Measurements from ENCODE around the gene IFITM5. TPM values are rescaled to one million over a fixed set of nuclear protein-coding genes. Genes with fewer than 3 reads are reported as not detected.

Gene IFITM5
- total RNA-seq, 1 donor from 2014 or later: not detected

DNA sequence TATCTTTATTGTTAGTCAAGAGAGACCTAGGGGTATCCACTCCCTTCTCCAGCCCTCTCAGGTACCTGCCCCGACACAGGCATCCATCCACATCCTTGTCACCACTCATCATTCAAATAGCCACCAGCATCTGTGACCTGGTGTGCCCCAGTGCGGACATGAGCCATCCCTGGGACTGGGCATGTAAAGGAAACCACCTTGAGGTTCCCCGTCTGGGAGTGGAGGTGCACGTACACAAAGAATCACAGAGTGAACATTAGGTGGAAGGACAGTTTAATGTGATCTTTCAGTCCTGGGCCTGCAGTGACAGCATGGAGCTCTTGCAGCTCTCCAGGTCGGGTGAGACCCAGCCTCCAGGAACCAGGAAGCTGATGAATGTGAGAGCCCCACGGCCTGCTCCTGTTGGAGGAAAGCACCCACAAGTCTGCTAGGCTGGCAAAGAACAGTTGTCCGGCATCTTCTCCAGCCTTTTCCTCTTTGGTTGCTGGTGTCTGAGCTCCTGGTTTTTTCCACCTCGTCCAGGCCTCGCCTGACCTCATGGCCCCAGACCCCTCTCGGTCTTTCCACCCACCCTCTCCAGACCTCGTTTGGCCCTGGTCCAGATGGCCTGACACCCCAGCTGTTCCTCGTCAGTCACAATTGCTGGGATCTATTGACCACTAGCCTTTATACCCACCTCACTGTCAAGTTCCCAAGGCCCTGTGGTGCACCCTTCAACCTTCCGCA lies 46.0 kb downstream of the IFITM5 start:
- no peak for DNase-seq
- no peak for ATAC-seq
- intact Hi-C loops (cut with micrococcal nuclease): no loop called here

DNA sequence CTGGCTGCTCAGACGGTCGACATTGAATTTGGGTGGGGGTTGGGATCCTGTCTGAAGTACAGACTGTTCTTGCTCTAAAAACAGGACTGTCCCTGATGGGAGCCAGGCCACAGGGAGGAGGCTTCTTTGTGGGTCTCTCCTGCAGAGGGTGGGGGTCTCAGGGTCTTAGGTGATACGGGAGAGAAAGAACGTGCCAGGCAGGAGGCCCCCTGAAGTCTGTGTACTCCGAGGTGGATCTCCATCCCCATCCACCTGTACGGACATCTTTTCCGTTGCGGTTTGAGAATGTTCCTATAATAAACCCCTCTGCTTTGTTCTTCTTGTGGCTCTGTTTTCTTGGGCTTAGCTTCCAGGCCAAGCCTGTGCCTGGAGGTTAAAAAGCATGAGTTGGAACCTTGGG lies 46.7 kb downstream of the IFITM5 start:
- DNase-seq (no peak), ATAC-seq (no peak)
- intact Hi-C loops (cut with micrococcal nuclease): no loop called here

GRCh38 chr11:251550-251949 lies 47.8 kb downstream of the IFITM5 start:
- intact Hi-C loops (cut with micrococcal nuclease): no loop called here
- DNase-seq (no peak), ATAC-seq (no peak)

- ATAC-seq: peak; percentile 72
- DNase-seq: peak; percentile 57
- intact Hi-C loops (cut with micrococcal nuclease): no loop called here
Observed at GRCh38 chr11:250740-251299, 48.5 kb downstream of the IFITM5 start.

DNA sequence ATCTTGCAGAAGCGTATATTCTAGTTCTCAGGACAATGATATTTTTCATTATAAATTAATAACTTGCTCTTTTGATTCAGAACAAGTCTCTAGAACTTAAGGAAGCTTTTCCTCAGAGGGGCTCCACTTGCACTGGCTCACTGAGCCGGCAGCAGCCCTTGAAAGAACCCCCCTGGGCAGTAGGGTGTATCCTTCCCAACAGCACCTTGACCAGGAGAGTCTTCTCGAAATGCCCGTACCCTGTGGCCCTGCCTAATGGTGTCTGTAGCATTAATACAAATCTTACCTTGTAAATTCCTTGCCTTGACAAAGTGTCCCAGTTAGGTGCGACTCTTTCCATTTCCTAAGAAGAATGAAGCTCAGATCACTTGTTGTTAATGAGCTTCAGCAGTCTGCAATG lies 49.1 kb downstream of the IFITM5 start:
- intact Hi-C loops (cut with micrococcal nuclease): no loop called here
- no peak for ATAC-seq
- DNase-seq: no peak

- no peak for ATAC-seq
- intact Hi-C loops (cut with micrococcal nuclease): no loop called here
Observed at GRCh38 chr11:249062-249461, 50.3 kb downstream of the IFITM5 start.

More at GRCh38 chr11:249062-249461, 50.3 kb downstream of the IFITM5 start:
- no peak for DNase-seq

Other genes starting within 250 kb of the IFITM5 start
- not detected for gene SCGB1C1, start 106.4 kb downstream of the IFITM5 start, total RNA-seq
- 24.0 TPM for gene BET1L, start 92.1 kb downstream of the IFITM5 start, total RNA-seq
- gene RIC8A, start 91.8 kb downstream of the IFITM5 start, total RNA-seq: 60.3 TPM
- 41.4 TPM for gene SIRT3, start 63.2 kb downstream of the IFITM5 start, total RNA-seq
- gene PSMD13, start 62.5 kb downstream of the IFITM5 start, total RNA-seq: 92.3 TPM
- gene NLRP6, start 21.1 kb downstream of the IFITM5 start, total RNA-seq: 0.32 TPM
- 7.2 TPM for gene PGGHG, start 10.4 kb downstream of the IFITM5 start, total RNA-seq
- 200 TPM for gene IFITM2, start 8.3 kb upstream of the IFITM5 start, total RNA-seq
- gene IFITM1, start 14.5 kb upstream of the IFITM5 start, total RNA-seq: 101 TPM
- 259 TPM for gene IFITM3, start 21.3 kb upstream of the IFITM5 start, total RNA-seq
- 0.50 TPM for gene B4GALNT4, start 70.0 kb upstream of the IFITM5 start, total RNA-seq
- 0.84 TPM for gene PKP3, start 94.7 kb upstream of the IFITM5 start, total RNA-seq
- 47.5 TPM for gene SIGIRR, start 115.5 kb upstream of the IFITM5 start, total RNA-seq
- gene ANO9, start 142.5 kb upstream of the IFITM5 start, total RNA-seq: 1.3 TPM
- 31.8 TPM for gene PTDSS2, start 150.8 kb upstream of the IFITM5 start, total RNA-seq
- 171 TPM for gene RNH1, start 207.7 kb upstream of the IFITM5 start, total RNA-seq
- 67.1 TPM for gene HRAS, start 236.1 kb upstream of the IFITM5 start, total RNA-seq
- 0.22 TPM for gene LRRC56, start 238.0 kb upstream of the IFITM5 start, total RNA-seq

Data from left ventricle myocardium superior (tissue), 1 donor.